ENCODE results near the gene FTSJ1.

GRCh38 chrX:48470833-48471118 lies 5.2 kb upstream of the FTSJ1 start:
- TF ChIP-seq MAZ (IDR thresholded peaks at IDR 0.05; ENCODE audit: borderline replicate concordance, low read depth, low read length) (no peak), CTCF (conservative IDR thresholded peaks at IDR 0.05; ENCODE audit: low read depth, low read length) (no peak), RFX5 (IDR thresholded peaks at IDR 0.05; ENCODE audit: low read depth, low read length) (no peak), CEBPB (IDR thresholded peaks at IDR 0.05; ENCODE audit: low read depth, low read length) (no peak), POLR2A (IDR thresholded peaks at IDR 0.05; ENCODE audit: low read depth, low read length) (no peak), RAD21 (IDR thresholded peaks at IDR 0.05; ENCODE audit: low read length) (no peak)
